HG03378 (cell line): ENCODE measurements around the gene SLC35D2.
A peak's percentile ranks its signal among the peaks of the same experiment; 100 is the strongest.
"Not testable (repeated sequence)": the region's sequence is repeated elsewhere in the genome, so short reads cannot be mapped to it uniquely, and the experiment has no call there.

Source experiments
- ATAC-seq: cut with Tn5 transposase; IDR thresholded peaks from one replicate; pipeline ENCODE4 v1.9.1; 2021; ENCODE audit warnings: mild to moderate bottlenecking, moderate library complexity; ENCODE audit not compliant: unreplicated experiment

Gene SLC35D2

GRCh38 chr9:96400132-96400910 lies 16.8 kb upstream of the SLC35D2 start:
- no peak for ATAC-seq

- no peak for ATAC-seq
Measured at GRCh38 chr9:96399325-96399633, 15.8 kb upstream of the SLC35D2 start.

GRCh38 chr9:96398582-96399324 lies 15.2 kb upstream of the SLC35D2 start:
- peak; percentile 58 for ATAC-seq

- ATAC-seq: no peak
Measured at GRCh38 chr9:96395964-96396363, 12.5 kb upstream of the SLC35D2 start.

- ATAC-seq: no peak
Measured at GRCh38 chr9:96394832-96395496, 11.5 kb upstream of the SLC35D2 start.

- no peak for ATAC-seq
Measured at GRCh38 chr9:96392263-96392662, 8.8 kb upstream of the SLC35D2 start.

GRCh38 chr9:96391021-96391765 lies 7.7 kb upstream of the SLC35D2 start:
- ATAC-seq: no peak

GRCh38 chr9:96388144-96388543 lies 4.6 kb upstream of the SLC35D2 start:
- ATAC-seq: no peak

- no peak for ATAC-seq
Measured at GRCh38 chr9:96386157-96386556, 2.6 kb upstream of the SLC35D2 start.

GRCh38 chr9:96382839-96383164 lies 709 bp downstream of the SLC35D2 start:
- ATAC-seq: no peak

- no peak for ATAC-seq
Measured at GRCh38 chr9:96382175-96382574, 1.3 kb downstream of the SLC35D2 start.

- no peak for ATAC-seq
Measured at GRCh38 chr9:96381696-96382095, 1.8 kb downstream of the SLC35D2 start.

- no peak for ATAC-seq
Measured at GRCh38 chr9:96381125-96381524, 2.4 kb downstream of the SLC35D2 start.

- no peak for ATAC-seq
Measured at GRCh38 chr9:96379461-96379860, 4.0 kb downstream of the SLC35D2 start.

- ATAC-seq: no peak
Measured at GRCh38 chr9:96378187-96378586, 5.3 kb downstream of the SLC35D2 start.

- no peak for ATAC-seq
Measured at GRCh38 chr9:96376891-96377874, 6.3 kb downstream of the SLC35D2 start.

- not testable (repeated sequence) for ATAC-seq
Measured at GRCh38 chr9:96375507-96375906, 8.0 kb downstream of the SLC35D2 start.

- ATAC-seq: no peak
Measured at GRCh38 chr9:96367943-96368342, 15.6 kb downstream of the SLC35D2 start.

GRCh38 chr9:96363175-96363967 lies 20.1 kb downstream of the SLC35D2 start:
- ATAC-seq: no peak
